Measurements from ENCODE around the gene FANK1.

FANK1 gene

DNA sequence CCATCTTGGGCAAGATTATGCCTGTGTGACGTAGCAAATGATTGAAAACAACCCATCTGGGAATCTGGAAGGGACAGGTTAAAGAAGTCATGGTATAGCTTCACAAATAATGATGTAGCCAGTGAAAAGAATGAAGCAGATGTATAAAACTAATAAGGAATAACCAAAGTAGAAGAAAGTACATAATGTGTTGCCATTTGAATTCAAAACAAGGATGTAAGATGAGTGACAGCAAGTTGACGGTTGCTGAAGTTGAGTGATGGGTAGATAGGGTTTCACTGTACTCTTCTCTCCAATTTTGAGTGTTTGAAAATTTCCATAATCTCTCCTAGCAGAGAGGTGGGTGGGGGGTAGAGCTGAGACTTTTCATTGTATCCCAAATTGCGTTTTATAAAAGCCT, 133.6 kb downstream of the FANK1 start:
- no peak overlapping the region for H3K4me3 ChIP-seq
- TF ChIP-seq, protein P1, sequence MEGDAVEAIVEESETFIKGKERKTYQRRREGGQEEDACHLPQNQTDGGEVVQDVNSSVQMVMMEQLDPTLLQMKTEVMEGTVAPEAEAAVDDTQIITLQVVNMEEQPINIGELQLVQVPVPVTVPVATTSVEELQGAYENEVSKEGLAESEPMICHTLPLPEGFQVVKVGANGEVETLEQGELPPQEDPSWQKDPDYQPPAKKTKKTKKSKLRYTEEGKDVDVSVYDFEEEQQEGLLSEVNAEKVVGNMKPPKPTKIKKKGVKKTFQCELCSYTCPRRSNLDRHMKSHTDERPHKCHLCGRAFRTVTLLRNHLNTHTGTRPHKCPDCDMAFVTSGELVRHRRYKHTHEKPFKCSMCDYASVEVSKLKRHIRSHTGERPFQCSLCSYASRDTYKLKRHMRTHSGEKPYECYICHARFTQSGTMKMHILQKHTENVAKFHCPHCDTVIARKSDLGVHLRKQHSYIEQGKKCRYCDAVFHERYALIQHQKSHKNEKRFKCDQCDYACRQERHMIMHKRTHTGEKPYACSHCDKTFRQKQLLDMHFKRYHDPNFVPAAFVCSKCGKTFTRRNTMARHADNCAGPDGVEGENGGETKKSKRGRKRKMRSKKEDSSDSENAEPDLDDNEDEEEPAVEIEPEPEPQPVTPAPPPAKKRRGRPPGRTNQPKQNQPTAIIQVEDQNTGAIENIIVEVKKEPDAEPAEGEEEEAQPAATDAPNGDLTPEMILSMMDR (IDR thresholded peaks at IDR 0.05) = no peak
- DNase-seq (ENCODE audit: low spot score) = no peak
- H3K27ac ChIP-seq = no peak overlapping the region

DNA sequence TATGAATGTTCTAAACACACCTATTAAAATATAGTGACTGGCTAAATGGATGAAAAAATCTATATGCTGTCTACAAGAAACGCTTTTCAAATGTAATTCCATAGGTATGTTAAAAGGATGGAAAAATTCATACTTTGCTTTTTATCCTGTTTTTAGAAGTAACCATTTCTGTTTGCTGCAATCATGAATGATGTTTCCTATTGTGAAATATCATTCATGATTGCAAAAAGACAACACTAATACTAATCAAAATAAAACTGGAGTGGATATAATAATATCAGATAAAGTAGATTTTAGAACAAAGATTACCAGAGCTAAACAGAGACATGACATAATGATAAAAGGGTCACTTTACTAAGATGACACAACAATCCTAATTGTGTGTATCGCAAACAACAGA, 138.2 kb downstream of the FANK1 start:
- DNase-seq (ENCODE audit: low spot score) = no peak
- Histone ChIP-seq H3K4me3 (no peak overlapping the region), H3K27ac (no peak overlapping the region)
- TF ChIP-seq, protein P1 (IDR thresholded peaks at IDR 0.05) = no peak

DNA sequence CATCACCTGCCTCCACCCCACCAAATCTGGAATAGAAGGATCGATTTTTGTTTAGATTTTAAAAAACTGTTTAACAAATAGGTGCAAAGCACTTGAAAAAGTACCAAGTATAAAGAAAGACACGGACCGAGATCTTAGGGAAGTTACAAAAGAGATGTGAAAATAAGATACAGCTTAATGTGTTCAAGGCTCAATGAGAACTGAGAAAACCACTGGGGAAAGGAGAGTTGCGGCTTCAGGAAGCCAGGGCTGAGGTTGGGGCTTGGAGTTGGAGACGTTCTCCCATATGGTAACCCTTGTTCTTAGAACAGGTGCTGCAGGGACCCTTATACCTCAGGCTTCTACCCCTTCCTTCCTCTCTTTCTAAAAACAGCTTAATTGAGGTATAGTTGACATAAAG, 140.2 kb downstream of the FANK1 start:
- no peak overlapping the region for H3K4me3 ChIP-seq
- DNase-seq (ENCODE audit: low spot score) = no peak
- no peak overlapping the region for H3K27ac ChIP-seq
- TF ChIP-seq, protein P1 (IDR thresholded peaks at IDR 0.05) = no peak

DNA sequence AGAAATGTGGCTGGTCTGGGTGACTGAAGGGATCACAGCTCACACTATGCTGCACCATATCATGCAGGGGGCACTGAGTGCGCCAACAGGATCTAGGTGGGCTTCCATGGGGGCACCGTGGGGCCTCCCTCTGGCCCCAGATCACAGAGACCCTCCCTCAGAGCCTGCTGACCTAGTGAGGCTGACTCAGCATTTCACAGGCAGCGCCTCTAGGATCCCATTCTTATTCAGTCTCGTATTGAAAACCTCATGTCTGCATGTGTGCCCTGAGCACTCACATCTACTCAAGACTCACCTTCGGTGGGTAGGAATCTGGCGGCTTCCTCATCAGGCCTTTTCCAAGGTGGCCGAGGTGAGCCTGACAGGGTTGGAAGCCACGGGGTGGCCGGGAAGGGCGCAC, 141.6 kb downstream of the FANK1 start:
- DNase-seq (ENCODE audit: low spot score) = no peak
- no peak overlapping the region for H3K4me3 ChIP-seq
- TF ChIP-seq, protein P1 (IDR thresholded peaks at IDR 0.05) = no peak
- no peak overlapping the region for H3K27ac ChIP-seq

DNA sequence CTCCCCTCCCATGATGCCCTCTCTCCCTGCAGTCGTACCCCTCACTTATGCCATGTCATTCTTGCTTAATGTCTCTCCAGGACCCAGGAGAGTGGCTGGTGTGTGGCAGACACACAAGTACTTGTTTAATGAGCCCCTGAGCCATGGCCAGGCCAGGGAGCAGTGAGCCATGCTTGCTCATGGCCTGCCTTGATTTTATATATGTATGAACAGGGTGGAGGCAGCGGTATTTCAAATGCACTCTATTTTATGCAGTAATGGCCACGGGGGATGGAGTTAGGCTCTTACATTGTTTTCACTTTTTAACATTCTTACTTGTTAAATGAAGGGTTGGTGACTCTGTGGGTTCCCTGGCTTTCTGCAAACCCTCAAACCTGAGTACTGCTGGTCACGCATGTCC, 144.8 kb downstream of the FANK1 start:
- no peak overlapping the region for H3K4me3 ChIP-seq
- TF ChIP-seq, protein P1 (IDR thresholded peaks at IDR 0.05) = no peak
- no peak for DNase-seq (ENCODE audit: low spot score)
- H3K27ac ChIP-seq = peak overlapping the region in 1 of 2 donors; percentile 74

DNA sequence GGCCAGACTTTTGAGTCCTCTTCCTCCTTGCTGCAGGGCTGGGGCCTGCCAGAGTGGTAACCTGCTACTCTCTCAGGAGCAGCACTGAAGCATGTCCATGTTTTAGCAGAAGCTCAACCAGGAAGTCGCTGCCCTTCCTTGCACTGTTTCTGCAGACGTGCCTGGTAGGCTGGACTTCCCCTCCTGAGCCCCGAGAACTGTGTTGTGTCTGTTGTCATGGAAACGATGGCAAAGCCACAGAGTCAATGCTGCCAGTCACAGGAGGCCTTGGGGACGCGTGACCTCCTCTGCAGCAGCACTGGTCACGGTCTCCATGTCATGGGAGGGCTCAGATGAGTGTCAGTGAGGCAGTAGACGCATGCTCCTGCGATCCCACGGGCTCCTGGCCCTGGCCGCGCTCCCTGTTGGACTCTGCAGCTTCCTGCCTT, 145.5 kb downstream of the FANK1 start:
- peak overlapping the region; percentile 21 for H3K4me3 ChIP-seq

DNA sequence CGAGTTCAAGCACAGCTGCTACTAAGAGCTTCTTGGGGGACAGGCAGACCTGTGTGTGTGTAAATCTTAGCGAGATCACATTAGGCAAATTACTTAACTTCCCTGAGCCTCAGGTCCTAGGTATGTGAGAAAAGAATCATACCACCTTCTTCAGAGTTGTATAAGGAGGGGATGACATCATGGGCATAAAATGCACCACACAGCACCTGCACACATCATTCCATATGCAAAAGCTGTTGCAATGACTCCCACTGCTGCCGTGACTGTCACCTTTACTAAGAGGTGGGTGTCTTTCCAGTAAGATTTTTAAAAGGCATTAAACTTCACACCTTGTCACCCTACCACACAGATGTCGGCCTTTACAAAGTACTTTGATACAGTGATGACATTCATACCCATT, 146.0 kb downstream of the FANK1 start:
- Histone ChIP-seq H3K27ac (peak overlapping the region in 1 of 2 donors; percentile 74), H3K4me3 (peak overlapping the region; percentile 21)
- DNase-seq (ENCODE audit: low spot score) = no peak
- TF ChIP-seq, protein P1 (IDR thresholded peaks at IDR 0.05) = no peak

More for the DNA sequence above, 145.5 kb downstream of the FANK1 start:
- H3K27ac ChIP-seq = peak overlapping the region in 1 of 2 donors; percentile 74
- peak; percentile 91 for DNase-seq (ENCODE audit: low spot score)
- TF ChIP-seq, protein P1 (IDR thresholded peaks at IDR 0.05) = no peak
